Activated naive CD4-positive, alpha-beta T cell treated with anti-CD3 and anti-CD28 coated beads, Interleukin-2, amount 50 U/mL, for 24 hours (primary cell): ENCODE results near the gene UQCC2.

Experiments
- H3K27ac Mint-ChIP-seq: one replicate; pipeline ENCODE4 v1.8.0; 2021; ENCODE audit warnings: mild to moderate bottlenecking, mixed read lengths
- H3K27me3 Mint-ChIP-seq: one replicate; pipeline ENCODE4 v1.8.0; 2021; ENCODE audit warnings: mixed read lengths
- H3K36me3 Mint-ChIP-seq: one replicate; pipeline ENCODE4 v1.8.0; 2021; ENCODE audit warnings: mixed read lengths
- H3K4me1 Mint-ChIP-seq: one replicate; pipeline ENCODE4 v1.8.0; 2021; ENCODE audit warnings: mixed read lengths
- H3K4me3 Mint-ChIP-seq: one replicate; pipeline ENCODE4 v1.8.0; 2021; ENCODE audit warnings: mild to moderate bottlenecking, mixed read lengths
- H3K9me3 Mint-ChIP-seq: one replicate; pipeline ENCODE4 v1.8.0; 2021; ENCODE audit warnings: mixed read lengths

UQCC2 gene

DNA sequence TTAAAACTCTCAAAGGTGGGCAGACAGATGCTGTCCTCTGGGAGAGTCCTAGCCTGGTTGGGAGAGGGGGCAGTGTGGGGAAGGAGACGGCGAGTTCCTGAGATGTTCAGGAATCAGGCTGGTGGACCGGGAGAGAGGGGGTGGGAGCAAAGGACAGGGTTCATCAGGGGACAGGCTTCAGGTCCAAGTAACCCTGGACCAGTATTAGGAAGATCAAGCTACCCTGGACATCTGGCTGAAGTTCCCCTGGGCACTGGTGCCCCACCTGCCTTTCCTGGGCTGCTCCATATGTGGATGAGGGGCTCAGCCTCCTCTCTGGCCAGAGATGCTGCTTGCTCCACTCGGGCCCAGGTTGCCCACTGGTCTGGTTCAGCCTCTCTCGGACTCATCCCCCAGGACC, 36.3 kb upstream of the UQCC2 start:
- Mint-ChIP-seq H3K4me1 (peaks cover 4% of the 10 kb centered on the region), H3K4me3 (no peak overlapping the region), H3K9me3 (no peaks in the 10 kb centered on the region), H3K27me3 (no peaks in the 10 kb centered on the region), H3K27ac (no peak overlapping the region), H3K36me3 (no peaks in the 10 kb centered on the region)

DNA sequence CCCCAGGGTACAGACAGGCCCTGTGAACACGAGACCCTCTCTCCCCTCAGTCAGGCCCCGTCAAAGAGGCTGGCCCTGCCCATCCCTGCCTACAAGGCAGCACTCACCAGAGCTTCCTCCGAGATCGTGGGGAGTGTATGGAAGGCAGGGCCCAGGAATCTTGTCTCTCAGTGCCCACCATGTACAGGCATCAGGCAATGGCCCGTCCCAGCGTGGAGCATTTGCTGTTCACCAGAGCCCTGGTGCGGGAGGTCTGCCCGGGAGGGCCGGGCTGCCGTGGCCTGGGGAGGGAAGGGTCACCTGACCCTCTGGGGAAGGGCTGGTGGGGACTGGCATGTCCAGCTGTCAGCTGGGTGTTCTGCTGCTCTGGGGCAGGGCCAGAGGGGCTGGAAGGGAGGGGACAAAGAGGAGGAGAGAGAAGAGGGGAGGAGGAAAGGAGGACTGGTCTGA, 35.2 kb upstream of the UQCC2 start, which contains the start of gene IP6K3:
IP6K3 (minus strand) TSS at position 255 of the 450 bp plus-strand sequence. CDS start 11,429 bp downstream, outside the sequence.
- H3K27ac Mint-ChIP-seq = peak within 1 kb of the TSS; percentile 12
- no peak within 1 kb of the TSS for H3K4me3 Mint-ChIP-seq
- no peaks in the 10 kb centered on the region for H3K27me3 Mint-ChIP-seq
- no peaks in the 10 kb centered on the region for H3K36me3 Mint-ChIP-seq
- peaks cover 4% of the 10 kb centered on the region for H3K4me1 Mint-ChIP-seq
- H3K9me3 Mint-ChIP-seq = no peaks in the 10 kb centered on the region

DNA sequence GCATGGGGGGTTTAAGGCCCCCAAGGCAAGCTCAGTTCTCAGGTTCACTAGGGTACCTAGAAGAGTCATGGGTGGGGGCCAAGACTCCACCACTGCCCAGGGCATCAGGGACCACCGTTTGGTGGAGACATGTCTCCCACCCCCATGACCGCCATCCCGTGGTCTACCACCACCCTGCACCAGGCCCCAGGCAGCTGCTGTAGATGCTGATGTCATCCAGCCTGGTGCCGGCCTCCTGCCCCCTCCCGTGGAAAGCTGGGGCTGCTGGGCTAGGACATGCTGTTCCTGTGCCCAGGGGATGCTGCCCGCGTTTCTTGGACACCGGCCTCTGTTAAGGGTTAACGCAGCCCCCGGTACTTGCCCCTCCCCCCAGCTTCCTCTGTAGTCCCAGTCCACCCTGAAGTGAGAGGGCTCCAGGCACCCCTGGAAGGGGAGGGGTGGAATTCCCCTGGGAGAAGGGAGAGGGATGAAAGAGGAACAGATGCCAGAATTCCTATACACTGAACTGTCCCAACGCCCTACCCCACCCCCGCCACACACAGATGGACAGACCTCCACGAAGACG, 34.6 kb upstream of the UQCC2 start:
- Mint-ChIP-seq H3K27me3 (no peaks in the 10 kb centered on the region), H3K4me1 (peaks cover 4% of the 10 kb centered on the region), H3K36me3 (no peaks in the 10 kb centered on the region), H3K27ac (no peak overlapping the region), H3K9me3 (no peaks in the 10 kb centered on the region), H3K4me3 (no peak overlapping the region)

DNA sequence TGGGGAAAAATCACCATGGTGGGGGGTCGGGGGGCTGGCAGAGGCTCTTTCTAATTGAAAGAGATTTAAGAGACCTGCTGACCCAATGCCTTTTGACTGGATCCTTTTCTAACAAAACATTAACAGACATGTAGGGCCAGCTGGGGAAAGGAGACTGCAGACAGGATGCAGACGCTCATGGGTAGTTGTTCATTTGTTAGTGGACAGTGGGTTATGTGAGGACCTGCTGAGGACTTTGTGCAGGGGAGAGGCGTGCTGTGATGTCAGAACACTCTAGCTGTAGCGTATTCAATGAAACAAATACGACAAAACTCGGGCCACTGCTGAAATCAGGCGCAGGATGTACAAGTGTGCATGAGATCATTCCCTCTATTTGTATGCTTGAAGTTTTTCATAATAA, 34.0 kb upstream of the UQCC2 start:
- H3K4me1 Mint-ChIP-seq = peaks cover 4% of the 10 kb centered on the region
- H3K27me3 Mint-ChIP-seq = no peaks in the 10 kb centered on the region
- no peaks in the 10 kb centered on the region for H3K36me3 Mint-ChIP-seq
- H3K4me3 Mint-ChIP-seq = no peak overlapping the region
- H3K9me3 Mint-ChIP-seq = no peaks in the 10 kb centered on the region
- no peak overlapping the region for H3K27ac Mint-ChIP-seq

DNA sequence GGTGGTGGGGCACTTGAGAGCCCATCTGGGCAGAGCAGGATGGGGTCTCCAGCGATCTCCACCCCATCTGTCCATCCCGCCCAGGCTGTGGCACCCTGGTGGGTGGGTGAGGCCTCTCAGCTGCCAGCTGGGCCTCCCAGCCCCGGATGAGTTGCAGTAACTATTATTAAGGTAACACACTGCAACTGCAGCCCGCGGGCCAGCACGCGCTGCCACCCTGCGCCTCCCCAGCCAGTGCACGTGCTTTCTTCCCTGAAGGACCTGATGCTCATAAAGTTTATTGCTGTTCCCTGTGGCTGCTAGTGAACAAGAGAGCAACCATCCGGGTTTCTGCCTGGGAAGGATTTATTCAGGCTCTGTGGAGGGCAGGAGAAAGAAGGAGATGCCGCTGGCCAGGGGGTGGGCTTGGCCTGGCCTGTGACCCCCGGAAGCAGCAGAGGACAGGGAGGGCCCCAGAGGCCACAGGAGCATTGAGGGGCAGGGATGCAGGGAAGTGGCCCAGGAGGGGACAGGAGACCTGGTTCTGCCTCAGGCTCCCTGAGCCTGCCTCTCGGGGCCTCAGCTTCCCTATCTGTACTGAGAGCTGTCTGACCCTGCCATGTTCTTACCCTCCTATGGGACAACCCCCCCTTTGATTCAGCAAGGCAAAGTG, 33.5 kb upstream of the UQCC2 start:
- Mint-ChIP-seq H3K9me3 (no peaks in the 10 kb centered on the region), H3K36me3 (no peaks in the 10 kb centered on the region), H3K27ac (no peak overlapping the region), H3K4me3 (no peak overlapping the region), H3K27me3 (no peaks in the 10 kb centered on the region), H3K4me1 (peaks cover 4% of the 10 kb centered on the region)

DNA sequence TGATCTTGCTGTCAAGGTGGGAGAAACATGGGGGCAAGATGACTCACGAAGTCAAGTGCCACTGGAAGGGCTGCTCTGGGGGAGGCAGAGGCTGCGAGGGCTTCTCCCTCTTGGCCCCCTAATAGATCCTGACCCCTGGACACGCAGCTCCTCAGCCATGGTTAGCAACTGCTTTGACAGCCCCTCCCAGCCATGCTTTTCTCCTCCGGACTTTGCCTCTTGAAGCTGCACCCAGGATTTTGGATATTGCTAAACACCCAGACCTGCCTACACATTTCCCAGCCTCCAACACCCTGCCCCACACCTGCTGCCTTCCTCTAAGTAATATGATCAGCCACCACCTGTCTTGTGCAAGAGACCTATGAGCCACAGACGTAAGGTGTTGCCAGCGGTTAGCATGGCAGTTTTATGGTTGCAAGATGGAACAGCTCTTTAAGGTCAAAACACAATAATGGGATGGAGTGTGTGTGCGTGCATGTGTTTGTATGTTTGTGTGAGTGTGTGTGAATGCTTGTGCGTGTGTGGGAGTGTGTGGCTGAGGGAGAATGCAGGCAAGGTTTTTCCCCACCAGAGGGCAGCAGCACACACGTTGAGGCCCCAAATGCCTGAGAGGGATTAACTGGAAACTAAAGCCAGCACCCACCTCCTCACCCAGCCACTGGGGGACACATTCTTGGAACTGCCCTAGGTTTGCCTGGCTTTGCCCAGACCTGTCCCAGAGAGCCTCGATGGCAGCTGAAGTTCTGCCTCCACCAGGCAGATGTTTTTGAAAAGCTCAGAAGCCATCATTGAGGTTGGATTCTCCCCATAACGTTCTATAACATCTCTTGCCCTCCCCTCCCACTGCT, 32.7 kb upstream of the UQCC2 start:
- Mint-ChIP-seq H3K36me3 (no peaks in the 10 kb centered on the region), H3K4me3 (no peak overlapping the region), H3K27me3 (no peaks in the 10 kb centered on the region), H3K9me3 (no peaks in the 10 kb centered on the region), H3K27ac (no peak overlapping the region), H3K4me1 (peaks cover 4% of the 10 kb centered on the region)

DNA sequence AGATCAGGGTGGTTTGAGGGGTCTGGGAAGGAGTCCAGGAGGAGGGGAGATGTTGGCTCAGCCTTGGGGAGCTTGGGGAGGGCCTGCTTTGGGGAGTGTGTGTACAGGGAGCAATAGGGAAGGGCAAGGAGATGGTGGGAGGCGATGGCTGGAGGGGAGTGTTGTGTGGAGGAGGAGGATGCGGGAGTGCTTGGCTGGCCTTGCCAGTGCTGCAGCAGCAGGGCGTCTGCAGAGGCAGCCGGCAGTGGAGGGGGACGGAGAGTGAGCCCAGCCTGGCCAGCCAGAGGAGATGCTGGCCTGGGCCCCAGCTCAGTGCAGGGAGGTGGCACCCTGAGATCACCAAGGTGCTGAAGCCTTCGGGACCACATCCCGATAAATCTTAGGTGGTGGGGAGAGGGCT, 31.3 kb upstream of the UQCC2 start:
- H3K27me3 Mint-ChIP-seq = no peaks in the 10 kb centered on the region
- H3K27ac Mint-ChIP-seq = no peak overlapping the region
- peaks cover 4% of the 10 kb centered on the region for H3K4me1 Mint-ChIP-seq
- H3K4me3 Mint-ChIP-seq = no peak overlapping the region
- H3K9me3 Mint-ChIP-seq = no peaks in the 10 kb centered on the region
- no peaks in the 10 kb centered on the region for H3K36me3 Mint-ChIP-seq

DNA sequence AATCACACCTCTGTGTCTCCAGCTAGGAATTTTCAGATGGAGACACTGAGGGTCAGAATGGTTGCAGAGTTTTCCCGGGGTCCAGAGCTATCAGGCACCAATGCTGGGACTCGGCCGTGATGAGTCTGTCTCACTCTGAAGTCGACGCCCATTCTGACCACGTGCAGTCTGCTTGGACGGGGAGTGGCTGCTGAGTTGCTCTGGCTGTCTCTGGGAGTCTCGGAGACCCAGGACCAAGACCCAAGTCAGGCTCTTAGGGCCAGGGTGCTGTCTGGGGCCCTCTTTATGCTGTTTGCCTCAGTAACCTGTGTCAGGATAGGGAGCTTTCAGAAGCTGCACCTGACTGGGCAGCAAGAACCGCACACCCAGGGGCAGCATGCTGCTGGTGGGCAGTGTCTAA, 30.6 kb upstream of the UQCC2 start:
- Mint-ChIP-seq H3K4me1 (peaks cover 4% of the 10 kb centered on the region), H3K36me3 (no peaks in the 10 kb centered on the region), H3K27me3 (no peaks in the 10 kb centered on the region)

DNA sequence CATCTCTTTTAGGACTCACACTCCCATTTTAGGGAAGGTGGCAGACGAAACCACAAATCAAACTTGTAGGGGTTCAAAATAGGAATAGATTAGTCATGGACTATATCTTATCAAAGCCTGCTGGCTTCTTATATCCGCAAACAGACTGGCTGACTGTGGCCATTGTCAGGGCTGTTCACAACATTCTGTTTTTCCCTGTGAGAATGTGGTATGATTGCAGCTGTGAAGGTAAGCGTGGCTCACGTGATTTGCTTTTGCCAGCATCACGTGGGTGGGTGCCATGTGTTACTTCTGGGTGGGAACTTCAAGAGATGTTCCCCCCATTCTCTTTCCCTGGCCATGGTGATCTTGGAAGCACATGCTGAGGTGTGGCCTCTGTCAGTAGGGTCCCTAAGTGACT, 29.3 kb upstream of the UQCC2 start:
- H3K36me3 Mint-ChIP-seq = no peaks in the 10 kb centered on the region
- no peak overlapping the region for H3K4me3 Mint-ChIP-seq
- H3K27me3 Mint-ChIP-seq = no peaks in the 10 kb centered on the region

More for the DNA sequence above, 30.6 kb upstream of the UQCC2 start:
- Mint-ChIP-seq H3K27ac (no peak overlapping the region), H3K4me3 (no peak overlapping the region), H3K9me3 (no peaks in the 10 kb centered on the region)

DNA sequence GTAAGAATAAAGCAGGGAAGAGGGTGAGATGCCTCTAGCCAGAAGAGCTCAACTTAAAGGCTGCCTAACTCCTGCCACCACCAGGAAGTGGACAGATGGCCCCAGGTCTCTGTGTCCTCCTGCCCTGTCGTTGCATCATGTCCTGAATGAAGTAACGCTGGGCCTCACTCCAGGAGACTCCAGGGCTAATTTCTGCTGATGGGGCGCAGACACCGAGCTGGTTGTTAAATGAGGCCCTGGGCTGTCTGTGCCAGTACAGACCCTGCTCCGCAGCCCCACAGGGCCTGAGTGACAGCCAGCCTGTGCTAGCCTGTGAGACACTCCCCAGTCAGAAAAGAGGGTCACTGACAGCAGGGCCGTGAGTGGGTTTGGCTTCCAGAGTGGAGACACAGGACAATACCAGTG, 28.7 kb upstream of the UQCC2 start:
- Mint-ChIP-seq H3K4me3 (no peak overlapping the region), H3K9me3 (no peaks in the 10 kb centered on the region), H3K4me1 (peaks cover 4% of the 10 kb centered on the region), H3K27me3 (no peaks in the 10 kb centered on the region), H3K36me3 (no peaks in the 10 kb centered on the region), H3K27ac (no peak overlapping the region)

More for the DNA sequence above, 29.3 kb upstream of the UQCC2 start:
- Mint-ChIP-seq H3K4me1 (peaks cover 4% of the 10 kb centered on the region), H3K9me3 (no peaks in the 10 kb centered on the region), H3K27ac (no peak overlapping the region)

DNA sequence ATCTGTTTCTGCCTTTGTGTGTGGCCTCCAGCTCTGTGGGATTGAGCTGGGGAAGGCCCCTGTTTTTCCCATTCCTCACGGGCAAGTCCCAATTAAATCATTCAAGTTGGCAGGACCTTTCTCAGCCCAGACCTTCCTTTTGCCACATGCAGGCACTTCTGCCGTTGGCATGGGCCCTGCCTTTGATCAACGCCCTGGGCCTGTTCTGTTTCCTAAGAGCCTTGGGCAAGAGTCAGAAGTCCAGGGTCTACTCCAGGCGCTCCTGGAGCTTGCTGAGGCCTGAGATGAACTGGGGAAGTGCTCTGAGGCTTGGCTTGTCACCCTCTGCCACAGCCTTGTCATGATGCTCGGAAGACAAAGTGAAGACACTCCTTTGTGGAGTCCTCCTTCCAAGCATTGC, 28.1 kb upstream of the UQCC2 start:
- Mint-ChIP-seq H3K4me1 (peaks cover 4% of the 10 kb centered on the region), H3K27ac (no peak overlapping the region)

DNA sequence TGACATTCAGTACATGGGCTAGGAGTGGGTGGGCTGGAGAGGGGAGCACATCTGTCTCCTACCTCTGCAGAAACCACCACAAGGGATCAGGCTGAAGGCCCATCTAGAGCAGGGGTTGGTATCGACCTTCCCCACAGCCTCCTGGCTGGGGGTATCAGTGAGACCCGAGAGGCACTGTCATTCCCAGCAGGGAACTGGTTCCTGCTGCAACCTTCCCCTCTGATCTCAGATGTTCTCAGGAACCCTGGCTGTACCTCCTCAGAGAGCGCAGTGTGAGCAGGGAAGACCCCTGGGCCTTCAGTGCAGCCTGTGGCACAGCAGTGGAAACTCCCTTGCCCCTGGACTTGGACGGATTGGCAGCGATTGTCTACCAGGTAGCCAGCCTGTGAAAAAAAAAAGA, 27.4 kb upstream of the UQCC2 start:
- Mint-ChIP-seq H3K36me3 (no peaks in the 10 kb centered on the region), H3K9me3 (no peaks in the 10 kb centered on the region), H3K4me1 (no peaks in the 10 kb centered on the region), H3K4me3 (no peak overlapping the region), H3K27me3 (no peaks in the 10 kb centered on the region), H3K27ac (no peak overlapping the region)

More for the DNA sequence above, 28.1 kb upstream of the UQCC2 start:
- Mint-ChIP-seq H3K4me3 (no peak overlapping the region), H3K27me3 (no peaks in the 10 kb centered on the region), H3K9me3 (no peaks in the 10 kb centered on the region), H3K36me3 (no peaks in the 10 kb centered on the region)

DNA sequence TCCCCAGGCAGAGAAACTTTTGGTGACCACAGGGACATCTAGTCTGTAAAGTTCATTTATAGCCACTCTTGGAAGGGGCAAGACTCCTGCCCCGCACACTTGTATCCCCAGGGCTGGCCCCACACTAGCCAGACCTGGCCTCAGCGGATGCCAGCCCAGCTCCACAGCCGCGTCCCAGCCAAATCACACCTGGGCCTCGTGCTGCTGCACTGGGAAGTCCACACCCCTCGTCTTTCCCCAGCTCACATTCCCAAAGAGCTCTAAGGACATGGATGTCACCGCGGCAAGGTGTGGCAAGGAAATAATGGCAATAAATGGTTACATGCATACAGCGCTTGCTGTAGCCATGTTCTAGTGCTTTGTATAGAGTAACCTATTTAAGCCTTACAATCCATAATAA, 26.7 kb upstream of the UQCC2 start:
- Mint-ChIP-seq H3K27ac (no peak overlapping the region), H3K36me3 (no peaks in the 10 kb centered on the region), H3K4me3 (no peak overlapping the region), H3K9me3 (no peaks in the 10 kb centered on the region), H3K4me1 (no peaks in the 10 kb centered on the region), H3K27me3 (no peaks in the 10 kb centered on the region)

DNA sequence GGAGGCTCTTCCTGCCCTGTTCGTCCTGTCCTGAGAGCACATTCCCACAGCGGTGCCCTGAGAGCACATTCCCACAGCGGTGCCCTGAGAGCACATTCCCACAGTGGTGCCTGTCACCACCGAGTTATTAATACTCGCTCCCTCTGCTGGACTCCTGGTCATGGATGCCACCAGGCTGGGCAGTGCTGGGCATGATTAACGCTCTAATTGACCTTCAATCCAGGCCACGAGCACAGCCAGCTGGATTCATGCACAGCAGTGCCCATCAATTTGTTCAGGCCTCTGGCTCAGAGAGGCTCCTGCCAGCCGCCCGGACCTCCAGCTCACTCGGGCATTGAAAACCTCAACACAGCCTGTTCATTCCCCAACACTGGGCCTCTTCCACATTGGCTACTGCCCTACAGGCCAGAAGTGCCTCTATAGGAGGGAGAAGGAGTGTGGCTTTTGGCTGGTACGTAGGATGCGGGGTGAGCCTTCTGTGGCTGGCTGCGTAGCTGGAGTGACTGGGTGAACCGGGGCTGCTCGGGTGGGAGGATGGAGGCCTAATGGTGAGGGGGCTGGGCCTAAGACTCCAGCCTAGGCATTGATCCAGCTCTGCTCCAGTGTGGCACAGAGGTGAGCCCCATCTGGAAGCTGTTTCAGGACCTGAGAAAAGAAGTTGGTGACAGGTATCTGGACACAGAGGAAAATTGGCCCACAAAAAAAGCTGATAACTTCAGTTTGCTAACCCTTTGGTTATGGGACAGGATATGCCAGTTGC, 25.9 kb upstream of the UQCC2 start:
- Mint-ChIP-seq H3K27me3 (no peaks in the 10 kb centered on the region), H3K9me3 (no peaks in the 10 kb centered on the region), H3K4me3 (no peak overlapping the region), H3K36me3 (no peaks in the 10 kb centered on the region), H3K4me1 (no peaks in the 10 kb centered on the region), H3K27ac (no peak overlapping the region)

DNA sequence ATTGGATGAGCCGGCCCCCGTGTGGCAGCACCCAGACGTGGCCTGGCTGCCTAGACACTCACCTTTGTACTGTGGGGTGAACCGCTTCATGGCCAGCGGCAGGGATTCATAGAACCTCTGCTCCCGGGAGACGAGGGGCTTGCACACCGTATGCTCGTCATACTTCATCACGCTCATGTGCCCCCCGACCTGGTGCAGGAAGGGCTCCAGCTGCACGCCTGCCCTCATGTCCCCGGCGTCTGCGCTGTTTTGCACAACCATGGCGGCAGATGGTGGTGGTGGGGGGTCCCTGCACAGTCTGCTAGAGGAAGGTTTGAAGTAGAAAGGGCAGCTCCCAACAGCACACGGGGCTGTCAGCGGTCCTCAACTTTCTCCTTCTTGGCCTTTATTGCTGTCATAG, 23.7 kb upstream of the UQCC2 start:
- Mint-ChIP-seq H3K4me3 (no peak overlapping the region), H3K36me3 (no peaks in the 10 kb centered on the region), H3K4me1 (no peaks in the 10 kb centered on the region), H3K27me3 (no peaks in the 10 kb centered on the region), H3K9me3 (no peaks in the 10 kb centered on the region), H3K27ac (no peak overlapping the region)

DNA sequence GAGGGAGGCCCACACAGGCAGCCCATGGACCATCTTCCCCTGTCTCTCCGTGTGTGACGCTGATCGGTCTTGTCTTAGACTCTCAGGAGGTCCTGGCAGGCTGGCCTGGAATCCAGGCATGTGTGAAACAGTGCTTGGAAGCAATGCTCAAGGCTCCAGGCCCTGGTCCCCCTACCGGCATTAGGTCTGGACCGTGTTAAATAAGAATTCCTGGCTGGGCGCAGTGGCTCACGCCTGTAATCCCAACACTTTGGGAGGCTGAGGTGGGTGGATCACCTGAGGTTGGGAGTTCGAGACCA, 22.2 kb upstream of the UQCC2 start:
- Mint-ChIP-seq H3K27ac (no peak overlapping the region), H3K4me1 (no peaks in the 10 kb centered on the region), H3K9me3 (no peaks in the 10 kb centered on the region), H3K36me3 (no peaks in the 10 kb centered on the region), H3K4me3 (no peak overlapping the region), H3K27me3 (no peaks in the 10 kb centered on the region)
